ENCODE results near the gene GRM4. TPM values are rescaled to one million over a fixed set of nuclear protein-coding genes. Genes with fewer than 3 reads are reported as not detected.

The GRM4 gene
- total and polyA plus RNA-seq, 8 donors, result 0.30 to 0.70 (median 0.43) TPM; not detected in 2

- ATAC-seq (no peak), DNase-seq (no peak)
- Histone ChIP-seq H3K36me3 (no peaks in the 10 kb centered on the region), H3K4me1 (no peaks in the 10 kb centered on the region), H3K27ac (no peak overlapping the region), H3K9me3 (no peaks in the 10 kb centered on the region), H3K27me3 (peaks cover 0 to 12% of the 10 kb centered on the region in 2 donors), H3K4me3 (no peak overlapping the region)
- TF ChIP-seq, protein P1, sequence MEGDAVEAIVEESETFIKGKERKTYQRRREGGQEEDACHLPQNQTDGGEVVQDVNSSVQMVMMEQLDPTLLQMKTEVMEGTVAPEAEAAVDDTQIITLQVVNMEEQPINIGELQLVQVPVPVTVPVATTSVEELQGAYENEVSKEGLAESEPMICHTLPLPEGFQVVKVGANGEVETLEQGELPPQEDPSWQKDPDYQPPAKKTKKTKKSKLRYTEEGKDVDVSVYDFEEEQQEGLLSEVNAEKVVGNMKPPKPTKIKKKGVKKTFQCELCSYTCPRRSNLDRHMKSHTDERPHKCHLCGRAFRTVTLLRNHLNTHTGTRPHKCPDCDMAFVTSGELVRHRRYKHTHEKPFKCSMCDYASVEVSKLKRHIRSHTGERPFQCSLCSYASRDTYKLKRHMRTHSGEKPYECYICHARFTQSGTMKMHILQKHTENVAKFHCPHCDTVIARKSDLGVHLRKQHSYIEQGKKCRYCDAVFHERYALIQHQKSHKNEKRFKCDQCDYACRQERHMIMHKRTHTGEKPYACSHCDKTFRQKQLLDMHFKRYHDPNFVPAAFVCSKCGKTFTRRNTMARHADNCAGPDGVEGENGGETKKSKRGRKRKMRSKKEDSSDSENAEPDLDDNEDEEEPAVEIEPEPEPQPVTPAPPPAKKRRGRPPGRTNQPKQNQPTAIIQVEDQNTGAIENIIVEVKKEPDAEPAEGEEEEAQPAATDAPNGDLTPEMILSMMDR (IDR thresholded peaks at IDR 0.05), result no peak
- intact Hi-C loops (cut with DNase I), result no loop called here
Observed at GRCh38 chr6:33989016-33989854, 156.7 kb downstream of the GRM4 start.

GRCh38 chr6:33988121-33989015 is 157.5 kb downstream of the GRM4 start:
- H3K36me3 ChIP-seq, result no peaks in the 10 kb centered on the region
- no peaks in the 10 kb centered on the region for H3K4me1 ChIP-seq
- H3K27me3 ChIP-seq, result peaks cover 0 to 8% of the 10 kb centered on the region in 2 donors
- H3K9me3 ChIP-seq, result no peaks in the 10 kb centered on the region
- DNase-seq (peak in 1 of 4 donors; percentile 61), ATAC-seq (no peak)
- no peak overlapping the region for H3K4me3 ChIP-seq
- intact Hi-C loops (cut with DNase I), result no loop called here
- no peak overlapping the region for H3K27ac ChIP-seq
- TF ChIP-seq, protein P1 (IDR thresholded peaks at IDR 0.05), result no peak

GRCh38 chr6:33987531-33988021 is 158.3 kb downstream of the GRM4 start:
- TF ChIP-seq, protein P1 (IDR thresholded peaks at IDR 0.05), result no peak
- intact Hi-C loops (cut with DNase I), result no loop called here
- Histone ChIP-seq H3K27me3 (peaks cover 0 to under 1% of the 10 kb centered on the region in 2 donors), H3K36me3 (no peaks in the 10 kb centered on the region), H3K4me3 (no peak overlapping the region), H3K27ac (no peak overlapping the region), H3K9me3 (no peaks in the 10 kb centered on the region), H3K4me1 (peaks cover 0 to 8% of the 10 kb centered on the region in 2 donors)
- DNase-seq (no peak), ATAC-seq (no peak)

GRCh38 chr6:33985947-33986346 is 159.9 kb downstream of the GRM4 start:
- Histone ChIP-seq H3K36me3 (no peaks in the 10 kb centered on the region), H3K9me3 (no peaks in the 10 kb centered on the region), H3K4me3 (no peak overlapping the region), H3K27me3 (no peaks in the 10 kb centered on the region), H3K27ac (no peak overlapping the region), H3K4me1 (peaks cover 0 to 9% of the 10 kb centered on the region in 2 donors)
- ATAC-seq (no peak), DNase-seq (no peak)
- TF ChIP-seq, protein P1 (IDR thresholded peaks at IDR 0.05), result no peak
- intact Hi-C loops (cut with DNase I), result no loop called here
